Stimulated activated naive B cell treated with anti-CD40 and anti-IgM and Interleukin-4, amounts not matched to agents 10 μg/mL and 1 μg/mL and 100 μg/mL, for 72 hours (primary cell): ENCODE data around the gene MAP3K1.

Experiments
- ATAC-seq, 2 donors: fragments of 150-1000 bp; cut with Tn5 transposase; replicated peaks; 2 replicates each; pipeline ENCODE4 v1.10.0; 2021; ENCODE audit warnings: moderate library complexity in 1 of 2
- DNase-seq: peaks from one replicate; pipeline ENCODE4 v3.0.0; 2021
- H3K27ac Mint-ChIP-seq: one replicate; pipeline ENCODE4 v1.8.0; 2022; ENCODE audit warnings: mild to moderate bottlenecking, mixed read lengths
- H3K27me3 Mint-ChIP-seq, 2 donors: one replicate each; pipeline ENCODE4 v1.8.0; 2022; ENCODE audit warnings: mixed read lengths in 2 of 2
- H3K36me3 Mint-ChIP-seq, 2 donors: one replicate each; pipeline ENCODE4 v1.8.0; 2022; ENCODE audit warnings: mixed read lengths in 2 of 2, mild to moderate bottlenecking in 1 of 2
- H3K4me1 Mint-ChIP-seq, 2 donors: one replicate each; pipeline ENCODE4 v1.8.0; 2022; ENCODE audit warnings: mixed read lengths in 2 of 2, mild to moderate bottlenecking in 1 of 2
- H3K4me3 Mint-ChIP-seq, 2 donors: one replicate each; pipeline ENCODE4 v1.8.0; 2022; ENCODE audit warnings: mild to moderate bottlenecking in 2 of 2, mixed read lengths in 2 of 2, moderate library complexity in 1 of 2
- H3K9me3 Mint-ChIP-seq, 2 donors: one replicate each; pipeline ENCODE4 v1.8.0; 2022; ENCODE audit warnings: mixed read lengths in 2 of 2, mild to moderate bottlenecking in 1 of 2

The MAP3K1 gene

GRCh38 chr5:56873056-56873455 lies 57.7 kb downstream of the MAP3K1 start:
- peaks cover 28 to 57% of the 10 kb centered on the region in 2 donors for H3K4me1 Mint-ChIP-seq

GRCh38 chr5:56876327-56876726 lies 61.0 kb downstream of the MAP3K1 start:
- no peak overlapping the region for H3K4me3 Mint-ChIP-seq
- peaks cover 21 to 42% of the 10 kb centered on the region in 2 donors for H3K4me1 Mint-ChIP-seq
- peaks cover 43 to 58% of the 10 kb centered on the region in 2 donors for H3K36me3 Mint-ChIP-seq
- no peaks in the 10 kb centered on the region for H3K9me3 Mint-ChIP-seq
- DNase-seq (no peak), ATAC-seq (no peak)
- H3K27ac Mint-ChIP-seq, result peak overlapping the region; percentile 48
- no peaks in the 10 kb centered on the region for H3K27me3 Mint-ChIP-seq

More at GRCh38 chr5:56873056-56873455, 57.7 kb downstream of the MAP3K1 start:
- Mint-ChIP-seq H3K9me3 (no peaks in the 10 kb centered on the region), H3K36me3 (peaks cover 47 to 61% of the 10 kb centered on the region in 2 donors), H3K4me3 (peak overlapping the region; percentile 21 to 27), H3K27me3 (no peaks in the 10 kb centered on the region), H3K27ac (peak overlapping the region; percentile 91)
- no peak for DNase-seq
- no peak for ATAC-seq

GRCh38 chr5:56881571-56881970 lies 66.2 kb downstream of the MAP3K1 start:
- ATAC-seq, result no peak
- peaks cover 4 to 7% of the 10 kb centered on the region in 2 donors for H3K4me1 Mint-ChIP-seq
- no peaks in the 10 kb centered on the region for H3K9me3 Mint-ChIP-seq
- DNase-seq, result no peak
- H3K27ac Mint-ChIP-seq, result no peak overlapping the region
- H3K27me3 Mint-ChIP-seq, result no peaks in the 10 kb centered on the region
- peaks cover 29 to 48% of the 10 kb centered on the region in 2 donors for H3K36me3 Mint-ChIP-seq
- H3K4me3 Mint-ChIP-seq, result no peak overlapping the region

GRCh38 chr5:56893251-56893951 lies 78.1 kb downstream of the MAP3K1 start:
- H3K36me3 Mint-ChIP-seq, result peaks cover 36 to 56% of the 10 kb centered on the region in 2 donors

GRCh38 chr5:56896763-56897162 lies 81.4 kb downstream of the MAP3K1 start:
- Mint-ChIP-seq H3K9me3 (no peaks in the 10 kb centered on the region), H3K36me3 (peaks cover 16 to 30% of the 10 kb centered on the region in 2 donors), H3K27me3 (no peaks in the 10 kb centered on the region), H3K27ac (no peak overlapping the region), H3K4me1 (peaks cover 9 to 19% of the 10 kb centered on the region in 2 donors), H3K4me3 (no peak overlapping the region)
- DNase-seq, result no peak
- ATAC-seq, result no peak

More at GRCh38 chr5:56893251-56893951, 78.1 kb downstream of the MAP3K1 start:
- H3K9me3 Mint-ChIP-seq, result no peaks in the 10 kb centered on the region
- H3K27me3 Mint-ChIP-seq, result no peaks in the 10 kb centered on the region
- H3K4me3 Mint-ChIP-seq, result peak overlapping the region in 1 of 2 donors; percentile 12
- H3K27ac Mint-ChIP-seq, result peak overlapping the region; percentile 66
- ATAC-seq (peak; percentile 93 to 94), DNase-seq (no peak)
- peaks cover 9 to 19% of the 10 kb centered on the region in 2 donors for H3K4me1 Mint-ChIP-seq

GRCh38 chr5:56898213-56898612 lies 82.9 kb downstream of the MAP3K1 start:
- H3K9me3 Mint-ChIP-seq, result no peaks in the 10 kb centered on the region
- peaks cover 11 to 24% of the 10 kb centered on the region in 2 donors for H3K36me3 Mint-ChIP-seq
- no peak overlapping the region for H3K4me3 Mint-ChIP-seq
- DNase-seq (no peak), ATAC-seq (peak; percentile 46 to 56)
- H3K4me1 Mint-ChIP-seq, result peaks cover 7 to 15% of the 10 kb centered on the region in 2 donors
- no peak overlapping the region for H3K27ac Mint-ChIP-seq
- no peaks in the 10 kb centered on the region for H3K27me3 Mint-ChIP-seq

GRCh38 chr5:56900395-56900794 lies 85.0 kb downstream of the MAP3K1 start:
- Mint-ChIP-seq H3K27me3 (no peaks in the 10 kb centered on the region), H3K4me1 (peaks cover 4 to 9% of the 10 kb centered on the region in 2 donors), H3K27ac (no peak overlapping the region), H3K9me3 (no peaks in the 10 kb centered on the region), H3K36me3 (peaks cover 7 to 15% of the 10 kb centered on the region in 2 donors), H3K4me3 (no peak overlapping the region)
- ATAC-seq (peak; percentile 55 to 69), DNase-seq (no peak)

- Mint-ChIP-seq H3K36me3 (peaks cover 4 to 12% of the 10 kb centered on the region in 2 donors), H3K4me1 (peaks cover 2 to 5% of the 10 kb centered on the region in 2 donors), H3K4me3 (no peak overlapping the region), H3K27ac (no peak overlapping the region), H3K9me3 (no peaks in the 10 kb centered on the region), H3K27me3 (no peaks in the 10 kb centered on the region)
- ATAC-seq (peak; percentile 62 to 63), DNase-seq (peak; percentile 7)
These were observed 85.7 kb downstream of the MAP3K1 start for GRCh38 chr5:56900858-56901578.

GRCh38 chr5:56908942-56909293 lies 93.6 kb downstream of the MAP3K1 start:
- Mint-ChIP-seq H3K27ac (peak overlapping the region; percentile 99), H3K4me3 (peak overlapping the region; percentile 90 to 91), H3K36me3 (peaks cover 2 to 6% of the 10 kb centered on the region in 2 donors), H3K9me3 (peaks cover 4 to 5% of the 10 kb centered on the region in 2 donors), H3K27me3 (no peaks in the 10 kb centered on the region), H3K4me1 (peaks cover 17 to 24% of the 10 kb centered on the region in 2 donors)
- DNase-seq, result no peak
- peak in 1 of 2 donors; percentile 54 for ATAC-seq

GRCh38 chr5:56909294-56910209 lies 94.2 kb downstream of the MAP3K1 start, which contains the start of gene SETD9:
TSS of gene SETD9 (plus strand) at chr5:56909596. CDS start at chr5:56909646, 50 bp downstream.
- Mint-ChIP-seq H3K9me3 (peaks cover 4 to 5% of the 10 kb centered on the region in 2 donors), H3K27ac (peak within 1 kb of the TSS; percentile 99), H3K36me3 (peaks cover 2 to 6% of the 10 kb centered on the region in 2 donors), H3K27me3 (no peaks in the 10 kb centered on the region), H3K4me1 (peaks cover 17 to 24% of the 10 kb centered on the region in 2 donors), H3K4me3 (peak within 1 kb of the TSS; percentile 90 to 91)
- ATAC-seq (peak; percentile 78 to 82), DNase-seq (peak; percentile 94)

- peaks cover 17 to 24% of the 10 kb centered on the region in 2 donors for H3K4me1 Mint-ChIP-seq
- peak; percentile 41 to 48 for ATAC-seq
- H3K9me3 Mint-ChIP-seq, result peaks cover 4 to 5% of the 10 kb centered on the region in 2 donors
- H3K4me3 Mint-ChIP-seq, result peak overlapping the region; percentile 90 to 91
- peak overlapping the region; percentile 99 for H3K27ac Mint-ChIP-seq
- no peak for DNase-seq
- H3K36me3 Mint-ChIP-seq, result peaks cover 2 to 6% of the 10 kb centered on the region in 2 donors
- no peaks in the 10 kb centered on the region for H3K27me3 Mint-ChIP-seq
These were observed 95.0 kb downstream of the MAP3K1 start for GRCh38 chr5:56910210-56910965.

- no peak overlapping the region for H3K27ac Mint-ChIP-seq
- H3K36me3 Mint-ChIP-seq, result peaks cover 10 to 16% of the 10 kb centered on the region in 2 donors
- DNase-seq, result no peak
- no peak overlapping the region for H3K4me3 Mint-ChIP-seq
- no peak for ATAC-seq
- no peaks in the 10 kb centered on the region for H3K27me3 Mint-ChIP-seq
- peaks cover 12 to 16% of the 10 kb centered on the region in 2 donors for H3K4me1 Mint-ChIP-seq
- H3K9me3 Mint-ChIP-seq, result no peaks in the 10 kb centered on the region
These were observed 98.4 kb downstream of the MAP3K1 start for GRCh38 chr5:56913766-56914165.

- Mint-ChIP-seq H3K9me3 (no peaks in the 10 kb centered on the region), H3K4me1 (peaks cover 8 to 13% of the 10 kb centered on the region in 2 donors), H3K27me3 (no peaks in the 10 kb centered on the region), H3K27ac (no peak overlapping the region), H3K4me3 (no peak overlapping the region), H3K36me3 (peaks cover 10 to 16% of the 10 kb centered on the region in 2 donors)
- DNase-seq, result no peak
- ATAC-seq, result no peak
These were observed 99.3 kb downstream of the MAP3K1 start for GRCh38 chr5:56914678-56915077.
